Stimulated activated effector memory CD8-positive, alpha-beta T cell treated with anti-CD3 and anti-CD28 coated beads, Interleukin-12 subunit alpha, Interleukin-12 subunit beta, amount 100 ng/mL, for 72 hours (primary cell): ENCODE measurements around the gene C9orf152.
A peak's percentile ranks its signal among the peaks of the same experiment; 100 is the strongest.
"Not testable (repeated sequence)": the region's sequence is repeated elsewhere in the genome, so short reads cannot be mapped to it uniquely, and the experiment has no call there.

Source experiments
- ATAC-seq: fragments of 150-1000 bp; cut with Tn5 transposase; 2 replicates; pipeline ENCODE4 v1.10.0; 2021
- DNase-seq, 2 donors: peaks; one replicate each; pipeline ENCODE4 v3.0.0; 2021 to 2022; ENCODE audit warnings: low spot score in 2 of 2
- H3K27ac Mint-ChIP-seq: one replicate; pipeline ENCODE4 v1.8.0; 2022; ENCODE audit warnings: mild to moderate bottlenecking, mixed read lengths
- H3K36me3 Mint-ChIP-seq: one replicate; pipeline ENCODE4 v1.8.0; 2022; ENCODE audit warnings: mild to moderate bottlenecking, mixed read lengths
- H3K4me1 Mint-ChIP-seq: one replicate; pipeline ENCODE4 v1.8.0; 2022; ENCODE audit warnings: mixed read lengths
- H3K4me3 Mint-ChIP-seq: one replicate; pipeline ENCODE4 v1.8.0; 2022; ENCODE audit warnings: mild to moderate bottlenecking, mixed read lengths
- H3K9me3 Mint-ChIP-seq: one replicate; pipeline ENCODE4 v1.8.0; 2022; ENCODE audit warnings: mixed read lengths

Gene C9orf152

DNA sequence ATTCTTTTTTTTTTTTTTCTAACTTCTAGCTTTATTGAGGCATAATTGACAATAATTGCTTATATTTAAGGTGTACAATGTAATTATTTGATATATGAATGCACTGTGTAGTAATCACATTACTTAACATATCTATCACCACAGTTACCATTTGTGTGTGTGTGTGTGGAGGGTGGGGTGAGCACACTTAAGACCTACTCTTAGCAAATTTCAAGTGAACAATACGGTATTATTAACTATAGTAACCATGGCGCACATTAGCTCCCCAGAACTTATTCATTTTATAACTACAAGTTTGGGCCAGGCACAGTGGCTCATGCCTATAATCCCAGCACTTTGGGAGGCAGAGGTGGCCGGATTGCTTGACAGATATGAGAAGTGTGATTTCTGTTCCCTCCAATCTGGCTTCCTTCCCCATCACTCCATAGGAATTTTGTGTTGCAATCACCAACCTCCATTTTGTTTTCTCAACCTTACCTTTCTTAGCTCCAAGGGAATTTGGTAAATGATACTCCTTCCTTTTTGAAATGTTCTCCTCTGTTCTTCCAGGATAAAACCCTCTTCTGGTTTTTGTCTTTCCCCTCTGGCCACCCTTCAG is 33.4 kb upstream of the C9orf152 start:
- Mint-ChIP-seq H3K4me3 (no peak overlapping the region), H3K36me3 (no peaks in the 10 kb centered on the region), H3K27ac (no peak overlapping the region), H3K9me3 (no peaks in the 10 kb centered on the region), H3K4me1 (no peaks in the 10 kb centered on the region)
- no peak for DNase-seq
- no peak for ATAC-seq

DNA sequence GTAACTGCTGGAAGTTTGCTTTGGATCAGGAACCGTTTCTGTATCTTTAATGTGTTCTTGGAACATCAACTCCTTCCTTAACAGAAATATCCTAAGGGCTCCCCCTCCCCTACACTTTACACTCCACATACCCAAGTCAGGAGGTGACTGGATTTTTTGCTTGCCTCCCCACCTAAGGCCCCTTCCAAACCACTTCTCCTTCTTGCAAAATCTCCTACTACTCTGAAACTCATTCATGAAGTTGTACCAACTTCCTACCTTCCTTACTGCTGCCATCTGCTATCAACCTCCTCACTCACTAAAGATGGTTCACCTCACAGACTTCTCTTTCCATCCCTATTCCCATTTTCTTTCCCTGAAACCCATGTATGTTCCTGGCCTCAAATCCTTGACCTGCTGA is 32.2 kb upstream of the C9orf152 start:
- Mint-ChIP-seq H3K9me3 (no peaks in the 10 kb centered on the region), H3K27ac (no peak overlapping the region), H3K4me1 (no peaks in the 10 kb centered on the region), H3K36me3 (no peaks in the 10 kb centered on the region), H3K4me3 (no peak overlapping the region)
- ATAC-seq (no peak), DNase-seq (no peak)

DNA sequence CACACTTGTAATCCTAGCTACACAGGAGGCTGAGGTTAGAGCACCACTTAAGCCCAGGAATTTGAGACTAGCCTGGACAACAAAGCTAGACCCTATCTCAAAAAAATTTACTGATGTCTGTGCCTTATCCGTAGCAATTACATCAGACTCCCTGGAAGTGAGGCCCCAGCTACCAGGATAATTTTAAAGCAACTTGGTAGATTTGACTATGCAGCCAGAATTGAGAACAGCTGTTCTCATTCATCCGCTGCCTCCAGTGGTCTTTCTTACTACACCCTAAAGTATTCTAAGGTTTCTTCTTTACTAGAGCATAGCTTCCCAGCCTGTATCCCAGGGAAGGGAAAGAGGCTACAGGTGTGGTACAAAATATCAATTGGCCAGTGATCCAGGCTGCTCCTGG is 20.4 kb upstream of the C9orf152 start:
- Mint-ChIP-seq H3K27ac (no peak overlapping the region), H3K36me3 (no peaks in the 10 kb centered on the region), H3K4me3 (no peak overlapping the region), H3K9me3 (no peaks in the 10 kb centered on the region), H3K4me1 (no peaks in the 10 kb centered on the region)
- ATAC-seq (no peak), DNase-seq (no peak)

DNA sequence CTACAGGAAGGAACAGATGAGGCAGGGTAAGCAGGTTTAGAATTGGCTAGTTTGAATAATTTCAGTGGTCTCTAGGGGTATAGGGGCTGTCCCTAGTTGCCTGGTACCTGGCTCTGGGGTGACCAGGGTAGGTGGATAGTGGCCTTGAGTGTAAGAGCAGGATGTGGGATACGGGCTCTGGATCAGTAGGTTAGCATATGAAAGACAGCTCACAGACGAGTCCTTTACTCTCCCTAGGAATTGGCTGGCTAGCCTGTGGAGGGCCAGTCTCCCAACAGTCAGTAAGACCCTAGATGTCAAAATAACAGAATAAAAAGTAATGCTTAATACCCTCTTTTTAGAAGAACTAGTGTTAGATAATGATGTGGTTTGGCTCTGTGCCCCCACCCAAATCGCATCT is 16.6 kb upstream of the C9orf152 start:
- H3K27ac Mint-ChIP-seq, result no peak overlapping the region
- DNase-seq, result peak in 1 of 2 donors; percentile 36
- H3K4me3 Mint-ChIP-seq, result no peak overlapping the region
- H3K9me3 Mint-ChIP-seq, result no peaks in the 10 kb centered on the region
- H3K4me1 Mint-ChIP-seq, result no peaks in the 10 kb centered on the region
- no peak for ATAC-seq
- H3K36me3 Mint-ChIP-seq, result no peaks in the 10 kb centered on the region

DNA sequence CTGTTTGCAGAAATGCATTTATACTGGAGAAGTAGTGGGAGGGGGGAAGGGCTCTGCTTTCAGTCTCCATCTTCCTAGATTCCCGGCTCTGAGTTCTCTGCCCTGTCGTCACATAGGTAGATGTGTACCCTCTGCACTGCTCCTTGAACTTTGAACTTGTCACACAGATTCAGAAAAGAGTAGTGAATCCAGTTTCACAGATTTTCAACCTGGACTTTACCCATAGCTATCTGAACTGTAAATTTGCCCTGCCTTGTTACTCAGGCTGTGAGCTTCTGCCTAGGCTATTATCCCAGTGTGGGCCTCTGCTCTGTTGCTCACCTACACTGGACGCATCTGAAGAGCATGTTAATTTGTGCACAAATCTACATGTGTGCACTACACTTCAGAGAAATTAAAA is 12.8 kb upstream of the C9orf152 start:
- no peak overlapping the region for H3K27ac Mint-ChIP-seq
- peak in 1 of 2 donors; percentile 4 for DNase-seq
- no peaks in the 10 kb centered on the region for H3K36me3 Mint-ChIP-seq
- no peaks in the 10 kb centered on the region for H3K4me1 Mint-ChIP-seq
- no peak overlapping the region for H3K4me3 Mint-ChIP-seq
- ATAC-seq, result no peak
- H3K9me3 Mint-ChIP-seq, result no peaks in the 10 kb centered on the region

DNA sequence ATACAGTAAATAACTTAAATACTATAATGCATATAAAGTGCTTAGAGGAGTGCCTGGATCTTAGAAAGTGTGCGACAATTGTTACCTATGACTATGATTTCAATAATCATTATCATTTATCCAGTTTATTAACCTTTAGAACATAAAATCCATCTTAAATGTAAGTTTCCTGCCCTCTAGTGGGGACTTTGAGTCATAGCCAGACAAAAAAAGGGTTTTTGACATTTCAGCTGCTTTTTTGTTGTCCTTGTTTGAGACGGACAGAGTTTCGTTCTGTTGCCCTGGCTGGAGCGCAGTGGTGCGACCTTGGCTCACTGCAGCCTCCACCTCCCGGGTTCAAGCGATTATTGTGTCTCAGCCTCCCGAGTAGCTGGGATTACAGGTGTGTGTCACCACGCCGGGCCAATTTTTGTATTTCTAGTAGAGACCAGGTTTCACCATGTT is 9.7 kb upstream of the C9orf152 start:
- no peak for DNase-seq
- Mint-ChIP-seq H3K27ac (no peak overlapping the region), H3K4me3 (no peak overlapping the region), H3K36me3 (no peaks in the 10 kb centered on the region), H3K4me1 (no peaks in the 10 kb centered on the region), H3K9me3 (no peaks in the 10 kb centered on the region)
- no peak for ATAC-seq

DNA sequence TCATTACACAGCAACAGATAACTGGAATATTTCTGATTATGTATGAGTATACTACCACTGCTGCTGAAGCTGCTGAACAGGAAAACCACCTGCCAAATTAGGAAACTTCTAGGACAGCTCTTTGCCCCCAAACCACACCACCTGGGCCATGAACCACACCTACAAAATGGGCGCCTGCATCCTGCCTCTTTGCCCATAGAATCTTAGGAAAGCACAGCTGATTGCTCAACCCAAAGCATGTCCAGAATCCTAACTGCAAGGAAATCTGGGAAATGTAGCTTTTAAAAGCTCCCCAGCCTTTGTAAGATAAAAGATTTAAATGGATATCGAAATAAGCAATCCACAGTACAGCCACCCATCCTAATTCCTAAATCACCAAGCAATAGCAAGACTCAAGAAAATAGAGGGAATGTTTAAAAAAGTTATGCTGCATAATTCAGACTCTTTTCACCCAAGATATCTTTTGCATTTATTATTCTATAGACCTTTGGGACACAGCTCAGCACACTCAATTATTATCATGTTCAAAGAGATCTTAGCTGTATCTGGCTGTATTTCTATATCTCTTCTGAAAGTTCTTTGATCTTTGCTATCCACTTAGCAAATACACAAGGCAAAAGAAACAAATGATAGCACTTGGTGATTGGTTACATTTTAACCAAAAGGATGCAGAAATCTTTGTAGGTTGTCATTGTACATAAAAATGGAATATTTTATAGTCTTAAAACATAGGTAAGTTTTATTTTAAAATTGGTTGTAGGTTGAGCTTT is 6.8 kb upstream of the C9orf152 start:
- Mint-ChIP-seq H3K9me3 (peaks cover 3% of the 10 kb centered on the region), H3K36me3 (no peaks in the 10 kb centered on the region), H3K4me3 (no peak overlapping the region), H3K4me1 (no peaks in the 10 kb centered on the region), H3K27ac (no peak overlapping the region)
- no peak for DNase-seq
- ATAC-seq, result no peak

DNA sequence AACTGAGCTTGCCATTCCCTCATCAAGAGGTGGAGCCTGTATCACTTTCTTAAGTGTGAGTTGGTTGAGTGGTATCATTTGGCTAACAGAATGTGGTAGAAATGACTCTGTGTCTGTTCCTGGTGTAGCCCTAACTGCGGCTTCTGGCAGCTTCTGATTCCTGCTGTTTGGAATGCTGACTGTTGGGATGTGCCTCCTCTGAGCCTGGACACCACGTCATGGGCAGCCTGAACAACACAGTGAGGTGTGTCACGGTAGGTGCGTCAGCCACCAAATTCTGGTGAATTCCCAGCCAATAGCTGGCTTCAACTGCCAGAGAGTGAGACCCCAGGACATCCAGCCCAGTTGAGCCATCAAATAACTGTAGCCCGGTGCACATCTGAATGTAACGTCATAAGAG is 6.1 kb upstream of the C9orf152 start:
- H3K4me1 Mint-ChIP-seq, result no peaks in the 10 kb centered on the region

GRCh38 chr9:110213413-110214044 is 5.6 kb upstream of the C9orf152 start:
- no peaks in the 10 kb centered on the region for H3K4me1 Mint-ChIP-seq
- no peak overlapping the region for H3K4me3 Mint-ChIP-seq
- H3K27ac Mint-ChIP-seq, result no peak overlapping the region
- peaks cover 3% of the 10 kb centered on the region for H3K9me3 Mint-ChIP-seq
- no peaks in the 10 kb centered on the region for H3K36me3 Mint-ChIP-seq
- no peak for ATAC-seq
- no peak for DNase-seq

More for the DNA sequence above, 6.1 kb upstream of the C9orf152 start:
- no peak for DNase-seq
- Mint-ChIP-seq H3K27ac (no peak overlapping the region), H3K36me3 (no peaks in the 10 kb centered on the region), H3K9me3 (peaks cover 3% of the 10 kb centered on the region), H3K4me3 (no peak overlapping the region)
- ATAC-seq, result no peak

DNA sequence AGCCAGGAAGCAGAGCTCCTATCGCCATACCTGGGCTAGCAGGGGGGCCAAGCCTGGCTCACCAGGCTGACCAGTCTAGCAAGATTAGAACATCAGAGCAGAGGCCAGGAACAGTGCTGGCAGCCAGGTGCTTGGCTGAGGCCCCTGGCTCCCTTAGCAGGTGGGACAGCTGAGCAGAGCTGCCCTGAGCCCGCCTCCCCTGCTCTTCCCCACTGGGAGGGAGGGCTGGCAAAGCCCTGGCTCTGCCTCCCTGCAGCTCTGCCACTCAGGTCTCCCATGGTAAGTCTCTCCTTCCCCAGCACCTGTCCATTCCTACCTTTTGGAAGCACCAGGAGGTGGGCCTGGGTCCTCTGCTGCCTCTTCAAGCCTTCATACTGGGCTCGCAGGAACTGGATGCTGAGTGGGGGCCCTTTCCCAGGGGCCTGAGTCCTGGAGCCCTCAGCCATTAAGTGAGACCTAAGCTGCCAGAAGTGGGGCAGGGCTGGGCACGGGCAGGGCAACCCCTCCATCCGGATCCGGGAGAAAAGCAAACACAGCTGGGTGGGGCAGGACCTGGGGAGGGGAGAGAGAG is 803 bp downstream of the C9orf152 start:
- Mint-ChIP-seq H3K36me3 (no peaks in the 10 kb centered on the region), H3K27ac (no peak overlapping the region)

DNA sequence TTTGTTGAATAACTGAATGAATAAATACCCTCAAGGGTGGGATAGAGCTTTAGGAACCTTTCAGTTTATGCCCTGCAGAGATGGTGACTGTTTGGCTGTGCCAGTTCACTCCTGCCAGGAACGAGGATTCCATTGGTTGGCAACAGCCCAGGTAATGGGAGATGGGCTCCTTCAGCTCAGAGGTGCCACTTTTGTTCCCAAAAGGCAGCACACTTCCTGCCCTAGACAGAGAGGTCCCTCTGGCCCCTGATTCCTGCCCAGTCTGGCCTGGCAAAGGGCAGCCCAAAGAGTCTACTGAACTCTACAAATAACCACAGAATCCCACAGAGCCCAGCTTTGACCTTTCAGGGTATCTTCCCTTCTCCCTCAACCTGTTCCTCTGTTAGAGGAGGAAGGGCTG is 1.6 kb downstream of the C9orf152 start:
- DNase-seq, result no peak
- Mint-ChIP-seq H3K9me3 (no peaks in the 10 kb centered on the region), H3K4me3 (no peak overlapping the region), H3K36me3 (no peaks in the 10 kb centered on the region), H3K27ac (no peak overlapping the region), H3K4me1 (no peaks in the 10 kb centered on the region)
- ATAC-seq, result no peak

More for the DNA sequence above, 803 bp downstream of the C9orf152 start:
- peak; percentile 37 for ATAC-seq
- Mint-ChIP-seq H3K9me3 (no peaks in the 10 kb centered on the region), H3K4me3 (no peak overlapping the region), H3K4me1 (no peaks in the 10 kb centered on the region)
- no peak for DNase-seq

- not testable (repeated sequence) for H3K36me3 Mint-ChIP-seq, H3K4me3 Mint-ChIP-seq, H3K9me3 Mint-ChIP-seq, ATAC-seq, H3K4me1 Mint-ChIP-seq, DNase-seq, H3K27ac Mint-ChIP-seq
Observed at GRCh38 chr9:110205612-110206011, 2.3 kb downstream of the C9orf152 start.

DNA sequence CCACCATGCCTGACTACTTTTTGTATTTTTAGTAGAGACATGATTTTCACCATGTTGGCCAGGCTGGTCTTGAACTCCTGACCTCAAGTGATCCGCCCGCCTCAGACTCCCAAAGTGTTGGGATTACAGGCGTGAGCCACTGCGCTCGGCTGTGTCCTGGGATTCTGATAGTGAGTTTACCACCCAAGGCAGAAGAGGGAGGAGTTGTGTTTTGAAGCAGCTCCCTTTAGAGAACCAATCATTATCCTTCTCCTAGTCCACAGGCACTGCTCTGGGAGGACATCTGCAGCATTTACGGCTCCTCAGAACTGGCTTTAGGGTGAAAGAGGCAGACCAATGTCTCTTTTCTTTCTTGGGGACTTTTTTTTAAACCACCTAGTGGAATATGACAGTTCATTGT is 5.7 kb downstream of the C9orf152 start:
- H3K27ac Mint-ChIP-seq, result no peak overlapping the region
- H3K4me1 Mint-ChIP-seq, result no peaks in the 10 kb centered on the region
- ATAC-seq (no peak), DNase-seq (no peak)
- no peak overlapping the region for H3K4me3 Mint-ChIP-seq
- H3K36me3 Mint-ChIP-seq, result no peaks in the 10 kb centered on the region
- no peaks in the 10 kb centered on the region for H3K9me3 Mint-ChIP-seq

DNA sequence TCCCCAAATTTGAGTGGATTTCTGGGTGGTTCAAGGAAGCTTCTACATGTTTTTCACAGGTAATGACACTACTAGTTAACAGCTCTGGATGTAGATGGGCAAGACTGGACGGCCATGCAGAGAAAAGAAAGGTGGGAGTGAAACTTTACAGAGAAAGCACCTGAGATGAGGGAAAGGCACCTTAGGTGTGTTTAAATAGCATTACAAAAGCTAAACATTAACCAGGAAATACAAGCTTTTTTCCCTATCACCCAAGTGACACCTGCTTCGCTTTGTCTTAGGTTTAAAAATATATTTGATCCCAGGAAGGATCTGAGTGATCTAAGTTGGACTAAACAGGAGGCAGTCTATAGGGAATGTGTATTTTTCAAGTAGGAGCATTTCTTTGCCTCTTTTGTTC is 8.3 kb downstream of the C9orf152 start:
- DNase-seq (no peak), ATAC-seq (no peak)
- H3K4me3 Mint-ChIP-seq, result no peak overlapping the region
- H3K36me3 Mint-ChIP-seq, result no peaks in the 10 kb centered on the region
- no peaks in the 10 kb centered on the region for H3K9me3 Mint-ChIP-seq
- H3K27ac Mint-ChIP-seq, result no peak overlapping the region
- H3K4me1 Mint-ChIP-seq, result no peaks in the 10 kb centered on the region

DNA sequence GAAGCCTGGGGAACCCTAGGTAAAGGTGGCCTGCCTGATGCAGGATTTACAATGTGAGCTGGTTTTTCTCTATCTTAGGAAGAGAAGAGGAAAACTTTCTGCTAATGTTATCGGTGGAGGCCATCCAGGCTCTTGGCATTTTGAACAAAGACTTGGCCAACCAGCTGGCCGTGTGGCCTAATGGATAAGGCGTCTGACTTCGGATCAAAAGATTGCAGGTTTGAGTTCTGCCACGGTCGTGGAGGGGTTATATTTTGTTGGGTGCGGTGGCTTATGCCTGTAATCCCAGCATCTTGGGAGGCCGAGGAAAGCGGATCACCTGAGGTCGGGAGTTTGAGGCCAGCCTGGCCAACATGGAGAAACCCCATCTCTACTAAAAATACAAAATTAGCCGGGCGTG is 9.6 kb downstream of the C9orf152 start:
- no peak overlapping the region for H3K27ac Mint-ChIP-seq
- no peak for ATAC-seq
- no peaks in the 10 kb centered on the region for H3K9me3 Mint-ChIP-seq
- no peak overlapping the region for H3K4me3 Mint-ChIP-seq
- no peaks in the 10 kb centered on the region for H3K36me3 Mint-ChIP-seq
- DNase-seq, result no peak
- no peaks in the 10 kb centered on the region for H3K4me1 Mint-ChIP-seq
